GM12878 (cell line): ENCODE measurements around the gene PHKB.

Experiments used
- BRCA1 ChIP-seq: IDR thresholded peaks from 2 replicates; pipeline ENCODE4 v1.6.1; 2011; ENCODE audit warnings: low read depth, low read length, improper control_type of control experiment
- CHD1 ChIP-seq: IDR thresholded peaks from 2 replicates; pipeline ENCODE4 v1.6.1; 2012; ENCODE audit warnings: low read depth, low read length, improper control_type of control experiment
- CTCF ChIP-seq, 3 experiments: IDR thresholded peaks in 2 of 3; conservative IDR thresholded peaks in 1 of 3; 2 replicates each; pipeline ENCODE4 v1.5.1; 2011; ENCODE audit warnings: low read depth in 3 of 3, low read length in 3 of 3, mild to moderate bottlenecking in 3 of 3, control low read depth in 2 of 3, moderate library complexity in 2 of 3, inconsistent platforms in 1 of 3, mixed read lengths in 1 of 3; ENCODE audit not compliant: control insufficient read depth in 2 of 3, insufficient read depth in 1 of 3; ENCODE audit errors: extremely low read depth in 1 of 3
- EGR1 ChIP-seq, 2 experiments: IDR thresholded peaks; 1 replicate in 1 of 2; 2 replicates in 1 of 2; pipeline ENCODE4 v1.6.1; 2011 to 2012; ENCODE audit warnings: low read depth in 2 of 2, low read length in 2 of 2, borderline replicate concordance in 1 of 2, mild to moderate bottlenecking in 1 of 2, moderate library complexity in 1 of 2
- EZH2 ChIP-seq: IDR thresholded peaks from 2 replicates; pipeline ENCODE4 v1.6.1; 2012; ENCODE audit warnings: low read depth, mild to moderate bottlenecking, control low read depth, inconsistent platforms, low read length, borderline replicate concordance; ENCODE audit not compliant: control insufficient read depth
- FOXK2 ChIP-seq: fragments of 450-650 bp; IDR thresholded peaks from 2 replicates; pipeline ENCODE4 v1.6.1; 2017; ENCODE audit warnings: mild to moderate bottlenecking, moderate library complexity
- JUND ChIP-seq: IDR thresholded peaks from 2 replicates; pipeline ENCODE4 v1.6.1; 2012; ENCODE audit warnings: low read depth, mild to moderate bottlenecking, low read length, improper control_type of control experiment, moderate library complexity
- MXI1 ChIP-seq: fragments of 150-350 bp; IDR thresholded peaks from 2 replicates; pipeline ENCODE4 v1.6.1; 2011; ENCODE audit warnings: low read depth, mild to moderate bottlenecking, inconsistent platforms, low read length, improper control_type of control experiment
- POLR2A ChIP-seq: IDR thresholded peaks from 2 replicates; pipeline ENCODE4 v1.6.1; 2011; ENCODE audit warnings: low read depth, mild to moderate bottlenecking, low read length
- POLR2AphosphoS5 ChIP-seq: IDR thresholded peaks from 2 replicates; pipeline ENCODE4 v1.6.1; 2011; ENCODE audit warnings: mild to moderate bottlenecking, low read length, inconsistent platforms
- STAT1 ChIP-seq: fragments of 450-650 bp; conservative IDR thresholded peaks from 2 replicates; pipeline ENCODE4 v1.6.1; 2014; ENCODE audit warnings: antibody characterized with exemption, mild to moderate bottlenecking
- ZNF384 ChIP-seq: IDR thresholded peaks from 2 replicates; pipeline ENCODE4 v1.6.1; 2012; ENCODE audit warnings: low read depth, mild to moderate bottlenecking, low read length, improper control_type of control experiment, borderline replicate concordance
- TF ChIP-seq, protein P1 (sequence below): fragments of 450-650 bp; formaldehyde crosslinking; IDR thresholded peaks from 2 replicates; pipeline ENCODE4 v1.5.0; 2022; ENCODE audit warnings: mild to moderate bottlenecking, missing genetic modification characterization
- TF ChIP-seq, protein P2 (sequence below): fragments of 450-650 bp; formaldehyde crosslinking; IDR thresholded peaks from 2 replicates; pipeline ENCODE4 v1.4.0; 2020; ENCODE audit warnings: mild to moderate bottlenecking, moderate library complexity

- TF ChIP-seq POLR2AphosphoS5 (no peak), MXI1 (no peak), STAT1 (no peak), CTCF (IDR thresholded peaks at IDR 0.05 in 2 of 3, conservative IDR thresholded peaks at IDR 0.05 in 1 of 3; ENCODE audit: control insufficient read depth in 2 of 3, extremely low read depth in 1 of 3, insufficient read depth in 1 of 3, low read depth in 3 of 3, low read length in 3 of 3) (no peak), POLR2A (no peak), BRCA1 (no peak), CHD1 (no peak), EGR1 (IDR thresholded peaks at IDR 0.05; ENCODE audit: borderline replicate concordance in 1 of 2, low read depth in 2 of 2, low read length in 2 of 2) (no peak), EZH2 (no peak), FOXK2 (no peak), ZNF384 (no peak), JUND (no peak)
- TF ChIP-seq, protein P1, sequence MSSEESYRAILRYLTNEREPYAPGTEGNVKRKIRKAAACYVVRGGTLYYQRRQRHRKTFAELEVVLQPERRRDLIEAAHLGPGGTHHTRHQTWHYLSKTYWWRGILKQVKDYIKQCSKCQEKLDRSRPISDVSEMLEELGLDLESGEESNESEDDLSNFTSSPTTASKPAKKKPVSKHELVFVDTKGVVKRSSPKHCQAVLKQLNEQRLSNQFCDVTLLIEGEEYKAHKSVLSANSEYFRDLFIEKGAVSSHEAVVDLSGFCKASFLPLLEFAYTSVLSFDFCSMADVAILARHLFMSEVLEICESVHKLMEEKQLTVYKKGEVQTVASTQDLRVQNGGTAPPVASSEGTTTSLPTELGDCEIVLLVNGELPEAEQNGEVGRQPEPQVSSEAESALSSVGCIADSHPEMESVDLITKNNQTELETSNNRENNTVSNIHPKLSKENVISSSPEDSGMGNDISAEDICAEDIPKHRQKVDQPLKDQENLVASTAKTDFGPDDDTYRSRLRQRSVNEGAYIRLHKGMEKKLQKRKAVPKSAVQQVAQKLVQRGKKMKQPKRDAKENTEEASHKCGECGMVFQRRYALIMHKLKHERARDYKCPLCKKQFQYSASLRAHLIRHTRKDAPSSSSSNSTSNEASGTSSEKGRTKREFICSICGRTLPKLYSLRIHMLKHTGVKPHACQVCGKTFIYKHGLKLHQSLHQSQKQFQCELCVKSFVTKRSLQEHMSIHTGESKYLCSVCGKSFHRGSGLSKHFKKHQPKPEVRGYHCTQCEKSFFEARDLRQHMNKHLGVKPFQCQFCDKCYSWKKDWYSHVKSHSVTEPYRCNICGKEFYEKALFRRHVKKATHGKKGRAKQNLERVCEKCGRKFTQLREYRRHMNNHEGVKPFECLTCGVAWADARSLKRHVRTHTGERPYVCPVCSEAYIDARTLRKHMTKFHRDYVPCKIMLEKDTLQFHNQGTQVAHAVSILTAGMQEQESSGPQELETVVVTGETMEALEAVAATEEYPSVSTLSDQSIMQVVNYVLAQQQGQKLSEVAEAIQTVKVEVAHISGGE (CRISPR knock-in tag): no peak
- TF ChIP-seq, protein P2, sequence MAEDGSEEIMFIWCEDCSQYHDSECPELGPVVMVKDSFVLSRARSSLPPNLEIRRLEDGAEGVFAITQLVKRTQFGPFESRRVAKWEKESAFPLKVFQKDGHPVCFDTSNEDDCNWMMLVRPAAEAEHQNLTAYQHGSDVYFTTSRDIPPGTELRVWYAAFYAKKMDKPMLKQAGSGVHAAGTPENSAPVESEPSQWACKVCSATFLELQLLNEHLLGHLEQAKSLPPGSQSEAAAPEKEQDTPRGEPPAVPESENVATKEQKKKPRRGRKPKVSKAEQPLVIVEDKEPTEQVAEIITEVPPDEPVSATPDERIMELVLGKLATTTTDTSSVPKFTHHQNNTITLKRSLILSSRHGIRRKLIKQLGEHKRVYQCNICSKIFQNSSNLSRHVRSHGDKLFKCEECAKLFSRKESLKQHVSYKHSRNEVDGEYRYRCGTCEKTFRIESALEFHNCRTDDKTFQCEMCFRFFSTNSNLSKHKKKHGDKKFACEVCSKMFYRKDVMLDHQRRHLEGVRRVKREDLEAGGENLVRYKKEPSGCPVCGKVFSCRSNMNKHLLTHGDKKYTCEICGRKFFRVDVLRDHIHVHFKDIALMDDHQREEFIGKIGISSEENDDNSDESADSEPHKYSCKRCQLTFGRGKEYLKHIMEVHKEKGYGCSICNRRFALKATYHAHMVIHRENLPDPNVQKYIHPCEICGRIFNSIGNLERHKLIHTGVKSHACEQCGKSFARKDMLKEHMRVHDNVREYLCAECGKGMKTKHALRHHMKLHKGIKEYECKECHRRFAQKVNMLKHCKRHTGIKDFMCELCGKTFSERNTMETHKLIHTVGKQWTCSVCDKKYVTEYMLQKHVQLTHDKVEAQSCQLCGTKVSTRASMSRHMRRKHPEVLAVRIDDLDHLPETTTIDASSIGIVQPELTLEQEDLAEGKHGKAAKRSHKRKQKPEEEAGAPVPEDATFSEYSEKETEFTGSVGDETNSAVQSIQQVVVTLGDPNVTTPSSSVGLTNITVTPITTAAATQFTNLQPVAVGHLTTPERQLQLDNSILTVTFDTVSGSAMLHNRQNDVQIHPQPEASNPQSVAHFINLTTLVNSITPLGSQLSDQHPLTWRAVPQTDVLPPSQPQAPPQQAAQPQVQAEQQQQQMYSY: no peak
Observed at GRCh38 chr16:47728205-47728604, 267.1 kb downstream of the PHKB start.
